GM18502 (cell line): ENCODE results near the gene ACTMAP.

Experiments used
- ATAC-seq: cut with Tn5 transposase; IDR thresholded peaks from one replicate; pipeline ENCODE4 v1.9.1; 2021; ENCODE audit warnings: mild to moderate bottlenecking; ENCODE audit not compliant: unreplicated experiment, poor library complexity

ACTMAP gene

GRCh38 chr19:40703029-40703755, 47.1 kb downstream of the ACTMAP start:
- ATAC-seq = no peak

DNA sequence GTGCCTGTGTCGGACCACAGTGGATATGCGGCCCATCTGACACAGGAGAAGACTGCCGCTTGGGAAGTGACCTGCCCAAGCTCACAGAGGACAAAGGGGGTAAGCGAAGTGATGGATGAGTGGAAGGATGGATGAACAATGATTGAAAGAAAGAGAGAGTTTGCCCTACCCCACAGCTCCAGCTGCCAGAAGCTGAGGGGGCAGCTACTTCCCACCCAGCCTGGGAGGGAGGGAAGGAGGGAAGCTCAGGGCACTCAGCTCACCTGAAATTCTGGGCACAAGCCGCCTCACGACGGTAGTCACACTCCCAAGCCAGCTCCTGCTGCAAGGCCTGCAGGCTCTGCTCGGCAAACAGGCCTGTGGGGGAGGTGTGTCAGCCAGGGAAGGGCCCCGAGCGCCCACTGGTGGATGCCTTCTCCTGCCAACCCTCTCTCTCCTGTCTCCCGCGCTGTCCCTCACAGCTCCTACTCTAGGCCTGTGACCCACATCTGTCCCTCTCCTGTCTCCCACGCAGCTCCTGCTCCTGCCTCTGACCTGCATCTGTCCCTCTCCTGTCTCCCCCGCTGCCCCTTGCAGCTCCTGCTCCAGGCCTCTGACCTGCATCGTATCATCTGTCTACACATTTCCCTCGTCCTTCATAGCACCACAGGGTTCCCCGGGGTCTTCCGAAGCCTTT, 47.8 kb downstream of the ACTMAP start:
- no peak for ATAC-seq

GRCh38 chr19:40701758-40702157, 48.5 kb downstream of the ACTMAP start:
- no peak for ATAC-seq

DNA sequence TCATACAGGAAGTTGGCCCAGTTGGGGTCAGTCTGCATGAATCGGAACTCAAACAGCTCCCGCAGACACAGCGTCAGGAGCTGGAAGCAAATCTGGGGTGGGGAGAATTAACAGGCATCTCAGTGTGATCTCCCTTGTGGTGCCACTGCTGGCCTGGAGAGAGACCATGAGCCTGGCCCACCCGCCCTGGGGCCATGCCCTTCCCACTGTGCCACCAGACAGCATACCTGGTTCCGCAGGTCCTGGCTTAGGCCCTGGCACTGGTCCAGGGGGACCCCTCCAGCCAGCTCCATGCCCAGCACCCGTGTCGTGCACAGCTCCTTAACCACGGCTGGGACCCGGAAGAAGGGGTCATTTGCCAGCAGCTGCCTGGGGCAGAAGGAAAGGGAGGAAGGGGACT, 50.2 kb downstream of the ACTMAP start:
- ATAC-seq = no peak

DNA sequence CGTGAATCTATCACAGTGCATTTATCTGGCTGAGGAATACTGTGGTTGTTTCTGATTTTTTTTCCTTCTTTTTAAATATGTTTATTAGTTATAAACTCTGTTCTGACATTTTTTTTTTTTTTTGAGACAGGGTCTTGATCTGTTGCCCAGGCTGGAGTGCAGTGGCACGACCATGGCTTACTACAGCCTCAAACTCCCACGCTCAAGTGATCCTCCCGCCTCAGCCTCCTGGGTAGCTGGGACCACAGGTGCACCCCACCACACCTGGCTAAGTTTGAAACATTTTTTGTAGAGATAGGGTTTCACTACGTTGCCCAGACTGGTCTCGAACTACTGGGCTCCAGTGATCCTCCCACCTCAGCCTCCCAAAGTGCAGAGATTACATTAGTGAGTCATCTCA, 53.3 kb downstream of the ACTMAP start:
- no peak for ATAC-seq

GRCh38 chr19:40695881-40696280, 54.4 kb downstream of the ACTMAP start:
- no peak for ATAC-seq

GRCh38 chr19:40693896-40694295, 56.4 kb downstream of the ACTMAP start:
- ATAC-seq = no peak

- ATAC-seq = no peak
Measured at GRCh38 chr19:40693150-40693788, 57.0 kb downstream of the ACTMAP start.

DNA sequence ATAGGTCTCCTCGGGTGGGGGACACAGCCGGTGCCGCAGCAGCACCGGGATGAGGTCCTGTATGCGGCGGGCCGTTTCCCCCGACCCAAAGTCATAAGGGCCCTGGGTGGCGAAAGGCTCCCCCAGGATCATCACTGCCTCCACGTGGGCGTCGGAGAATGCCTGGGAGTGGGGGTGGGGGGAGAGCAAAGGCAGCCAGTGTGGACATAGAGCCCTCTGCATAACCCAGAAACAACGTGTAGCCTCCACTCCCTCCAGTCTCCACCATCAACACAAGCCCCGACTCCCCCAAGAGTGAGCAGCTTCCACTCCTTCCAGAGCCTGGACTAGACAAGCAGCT, 58.1 kb downstream of the ACTMAP start:
- no peak for ATAC-seq

DNA sequence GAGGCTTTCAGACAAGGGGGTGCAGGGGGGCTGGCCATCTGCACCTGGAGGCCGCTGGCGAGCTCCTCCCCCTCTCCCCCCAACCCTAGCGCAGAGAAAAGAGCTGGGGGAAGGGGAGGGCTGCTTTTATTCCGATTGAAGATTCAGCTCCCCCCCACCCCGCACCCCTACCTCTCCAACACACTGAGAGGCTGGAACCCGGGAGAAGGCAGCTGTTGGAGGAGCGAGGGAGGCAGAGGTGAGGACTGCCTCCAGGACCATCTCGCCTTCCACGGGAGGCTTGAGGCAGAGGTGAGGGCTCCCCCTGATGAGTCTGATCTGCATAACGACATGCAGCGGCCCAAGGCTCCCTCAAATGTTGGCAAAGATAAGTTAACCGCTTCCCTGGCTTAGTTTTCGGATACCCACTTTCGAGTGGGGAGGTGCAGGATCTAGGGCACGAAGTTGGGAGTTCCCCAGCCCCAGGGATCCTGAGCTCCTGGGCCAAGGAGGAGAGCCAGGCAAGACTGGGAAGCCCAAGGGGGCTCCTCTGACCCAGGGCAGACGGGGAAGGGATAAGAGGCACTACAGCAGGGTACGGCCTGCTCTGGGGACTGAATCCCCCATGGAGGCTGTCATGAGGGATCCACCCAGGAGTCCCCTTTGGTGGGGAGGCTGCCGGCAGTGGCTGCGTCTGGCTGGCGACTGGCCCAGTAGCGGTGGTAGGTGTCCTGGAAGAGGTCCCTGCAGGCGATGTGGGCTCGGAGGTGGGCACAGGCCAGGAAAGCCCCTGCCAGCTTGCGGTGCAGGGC, 58.7 kb downstream of the ACTMAP start:
- no peak for ATAC-seq
